ENCODE results near the gene IL12RB2.

IL12RB2 gene

DNA sequence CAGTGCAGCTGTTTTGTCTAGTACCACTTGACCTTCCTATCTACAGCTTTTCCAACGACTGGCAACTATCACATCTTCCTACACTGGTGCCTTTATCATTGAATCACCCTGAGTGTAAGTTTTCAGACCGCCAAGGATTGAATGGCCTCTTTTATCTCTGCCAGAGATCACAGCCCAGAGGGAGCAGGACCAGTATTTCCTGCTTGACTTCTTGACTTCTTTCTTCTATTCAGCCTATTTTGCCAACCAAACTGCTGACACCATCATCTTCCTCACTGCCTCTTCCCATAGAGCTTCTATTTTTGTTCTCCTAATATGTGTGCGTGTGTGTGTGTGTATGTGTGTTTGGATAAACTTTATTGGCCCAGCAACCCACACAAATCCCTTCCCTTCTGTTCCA is 68.7 kb downstream of the IL12RB2 start:
- H3K27ac ChIP-seq = peak overlapping the region; percentile 10; the same call in 1 of the 2 replicates
- no peak for TF ChIP-seq ZFX (IDR thresholded peaks at IDR 0.05; ENCODE audit: borderline replicate concordance)
- TF ChIP-seq, protein P1, sequence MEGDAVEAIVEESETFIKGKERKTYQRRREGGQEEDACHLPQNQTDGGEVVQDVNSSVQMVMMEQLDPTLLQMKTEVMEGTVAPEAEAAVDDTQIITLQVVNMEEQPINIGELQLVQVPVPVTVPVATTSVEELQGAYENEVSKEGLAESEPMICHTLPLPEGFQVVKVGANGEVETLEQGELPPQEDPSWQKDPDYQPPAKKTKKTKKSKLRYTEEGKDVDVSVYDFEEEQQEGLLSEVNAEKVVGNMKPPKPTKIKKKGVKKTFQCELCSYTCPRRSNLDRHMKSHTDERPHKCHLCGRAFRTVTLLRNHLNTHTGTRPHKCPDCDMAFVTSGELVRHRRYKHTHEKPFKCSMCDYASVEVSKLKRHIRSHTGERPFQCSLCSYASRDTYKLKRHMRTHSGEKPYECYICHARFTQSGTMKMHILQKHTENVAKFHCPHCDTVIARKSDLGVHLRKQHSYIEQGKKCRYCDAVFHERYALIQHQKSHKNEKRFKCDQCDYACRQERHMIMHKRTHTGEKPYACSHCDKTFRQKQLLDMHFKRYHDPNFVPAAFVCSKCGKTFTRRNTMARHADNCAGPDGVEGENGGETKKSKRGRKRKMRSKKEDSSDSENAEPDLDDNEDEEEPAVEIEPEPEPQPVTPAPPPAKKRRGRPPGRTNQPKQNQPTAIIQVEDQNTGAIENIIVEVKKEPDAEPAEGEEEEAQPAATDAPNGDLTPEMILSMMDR (IDR thresholded peaks at IDR 0.05) = no peak

DNA sequence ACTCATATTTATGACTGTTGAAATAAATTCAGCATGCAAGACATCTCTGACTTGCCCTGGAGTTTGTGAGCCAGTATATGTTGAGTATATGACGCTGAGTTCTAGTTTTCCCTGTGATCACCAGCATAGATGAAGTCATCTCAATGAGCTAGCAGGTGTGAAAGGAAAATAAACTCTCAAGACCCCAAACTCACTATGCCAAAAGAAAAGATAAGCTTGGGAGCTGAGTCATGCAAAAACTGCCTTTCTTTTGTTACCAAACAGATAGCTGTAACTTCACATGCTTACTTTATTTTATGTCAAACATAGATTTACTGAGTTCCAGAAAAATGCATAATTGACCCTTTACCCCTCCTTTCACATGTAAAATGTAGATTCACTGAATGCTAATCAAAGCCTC is 69.6 kb downstream of the IL12RB2 start:
- no peak overlapping the region for H3K27ac ChIP-seq
- no peak for TF ChIP-seq ZFX (IDR thresholded peaks at IDR 0.05; ENCODE audit: borderline replicate concordance)
- TF ChIP-seq, protein P1 (IDR thresholded peaks at IDR 0.05) = no peak

DNA sequence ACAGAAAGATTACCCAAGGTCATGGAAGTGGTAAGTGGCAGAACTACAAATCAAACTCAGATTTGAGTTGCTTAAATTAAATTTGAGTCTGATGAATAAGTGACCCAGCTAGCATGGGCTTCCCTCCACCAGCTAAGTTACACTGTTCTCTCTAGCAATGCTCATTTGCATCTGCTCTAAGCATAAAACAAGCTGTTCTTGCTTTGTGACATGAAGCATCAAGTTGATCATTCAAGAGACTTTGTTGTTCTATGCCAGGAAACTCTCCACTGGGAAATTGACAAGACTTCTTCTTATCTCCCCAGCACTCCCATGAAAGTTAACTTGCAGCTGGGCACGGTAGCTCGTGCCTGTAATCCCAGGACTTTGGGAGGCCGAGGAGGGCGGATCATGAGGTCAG is 73.5 kb downstream of the IL12RB2 start:
- no peak overlapping the region for H3K27ac ChIP-seq
- TF ChIP-seq ZFX (IDR thresholded peaks at IDR 0.05; ENCODE audit: borderline replicate concordance) = no peak
- TF ChIP-seq, protein P1 (IDR thresholded peaks at IDR 0.05) = no peak

DNA sequence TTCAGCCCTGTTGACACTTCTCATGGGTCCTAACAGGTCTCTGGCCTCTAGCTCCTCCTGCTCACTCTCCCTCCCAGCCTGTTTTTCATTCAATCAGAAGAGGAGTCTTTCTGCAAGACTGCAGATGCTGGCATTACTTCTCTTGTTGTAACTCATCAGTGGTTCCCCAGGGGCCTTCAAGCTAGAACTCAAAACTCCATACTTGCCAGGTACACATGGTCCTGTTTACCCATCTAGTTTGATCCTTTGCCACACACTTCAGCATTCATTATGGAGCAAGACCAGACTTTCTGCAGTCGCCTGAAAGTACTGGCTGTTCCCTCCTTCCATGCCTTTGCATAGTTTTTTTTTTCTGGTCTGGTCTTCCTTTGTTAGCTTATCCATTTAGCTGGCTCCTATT is 74.6 kb downstream of the IL12RB2 start:
- TF ChIP-seq, protein P1 (IDR thresholded peaks at IDR 0.05) = no peak
- TF ChIP-seq ZFX (IDR thresholded peaks at IDR 0.05; ENCODE audit: borderline replicate concordance) = no peak

DNA sequence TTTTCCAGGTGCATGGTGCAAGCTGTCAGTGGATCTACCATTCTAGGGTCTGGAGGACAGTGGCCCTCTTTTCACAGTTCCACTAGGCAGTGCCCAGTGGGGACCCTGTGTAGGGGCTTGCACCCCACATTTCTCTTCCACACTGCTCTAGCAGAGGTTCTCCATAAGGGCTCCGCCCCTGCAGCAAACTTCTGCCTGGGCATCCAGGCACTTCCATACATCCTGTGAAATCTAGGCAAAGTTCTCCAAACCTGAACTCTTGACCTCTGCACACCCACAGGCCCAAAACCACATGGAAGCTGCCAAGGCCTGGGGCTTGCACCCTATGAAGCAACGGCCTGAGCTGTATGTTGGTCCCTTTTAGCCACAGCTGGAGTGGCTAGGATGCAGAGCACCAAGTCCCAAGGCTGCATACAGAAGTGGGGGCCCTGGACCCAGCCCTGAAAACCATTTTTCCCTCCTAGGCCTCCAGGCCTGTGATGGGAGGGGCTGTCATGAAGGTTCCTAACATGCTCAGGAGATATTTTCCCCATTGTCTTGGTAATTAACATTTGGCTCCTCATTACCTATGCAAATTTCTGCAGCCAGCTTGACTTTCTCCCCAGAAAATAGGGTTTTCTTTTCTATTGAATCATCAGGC is 76.4 kb downstream of the IL12RB2 start:
- no peak for TF ChIP-seq ZFX (IDR thresholded peaks at IDR 0.05; ENCODE audit: borderline replicate concordance)
- TF ChIP-seq, protein P1 (IDR thresholded peaks at IDR 0.05) = no peak
- no peak overlapping the region for H3K27ac ChIP-seq

More for the DNA sequence above, 74.6 kb downstream of the IL12RB2 start:
- no peak overlapping the region for H3K27ac ChIP-seq

DNA sequence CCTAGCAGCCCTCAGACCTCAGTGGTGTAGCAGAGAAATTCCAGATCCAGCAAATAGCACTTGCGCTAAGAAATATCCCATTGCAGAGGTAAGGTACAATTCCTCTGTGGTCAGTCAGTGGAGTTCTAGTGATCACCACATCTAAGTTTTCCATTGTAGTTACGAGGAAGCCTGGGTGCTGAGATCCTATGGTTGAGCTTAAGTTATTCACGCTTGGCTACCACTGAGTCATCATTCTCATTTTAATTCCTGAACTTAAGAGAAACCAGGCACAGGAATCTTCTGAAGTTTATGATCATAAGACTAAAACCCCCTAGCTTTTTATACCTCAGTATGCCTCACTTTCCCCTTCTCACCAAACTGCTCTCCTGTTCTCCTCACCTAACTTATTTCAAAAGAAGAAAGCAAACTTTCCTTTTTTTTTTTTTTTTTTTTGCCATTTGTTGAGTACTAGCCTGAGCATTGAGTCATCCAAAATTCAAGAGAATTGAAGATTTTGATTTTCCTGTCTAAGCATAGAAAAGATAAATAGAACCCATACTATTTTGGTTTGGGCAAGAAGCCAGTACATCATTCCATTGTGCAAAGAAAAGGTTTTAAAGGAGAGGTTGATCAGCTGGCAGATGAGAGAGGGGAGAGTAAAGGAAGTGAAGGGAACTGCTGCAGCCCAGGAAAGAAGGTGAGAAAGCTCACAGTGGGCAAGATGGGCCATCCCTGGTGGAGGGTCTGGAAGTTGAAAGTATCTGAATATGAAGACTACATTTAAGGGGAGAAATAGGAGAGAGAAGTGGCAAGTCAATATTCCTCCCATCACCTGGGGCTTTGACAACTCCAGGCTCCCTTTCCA is 82.6 kb downstream of the IL12RB2 start:
- TF ChIP-seq ZFX (IDR thresholded peaks at IDR 0.05; ENCODE audit: borderline replicate concordance) = no peak
- TF ChIP-seq, protein P1 (IDR thresholded peaks at IDR 0.05) = no peak
- no peak overlapping the region for H3K27ac ChIP-seq

DNA sequence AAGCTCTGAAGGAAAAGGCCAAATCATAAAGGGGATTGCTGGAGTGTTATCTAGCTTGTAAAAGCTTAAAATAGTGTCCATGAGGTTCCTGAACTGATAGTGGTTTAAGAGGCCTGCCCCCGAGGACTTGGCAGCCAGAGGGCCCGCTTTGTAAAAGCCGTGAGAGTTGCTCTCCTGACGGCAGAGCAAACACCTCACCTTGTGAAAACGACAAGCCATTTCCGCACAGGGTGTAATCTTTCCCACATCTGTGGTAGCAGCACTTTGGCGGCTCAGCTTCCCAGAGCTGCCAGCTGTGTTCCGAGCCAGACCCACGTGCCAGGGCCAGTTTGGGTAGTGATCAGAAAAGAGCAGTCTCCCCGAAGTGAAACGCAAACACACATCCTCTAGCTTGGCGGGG is 85.6 kb downstream of the IL12RB2 start:
- no peak for TF ChIP-seq ZFX (IDR thresholded peaks at IDR 0.05; ENCODE audit: borderline replicate concordance)

More for the DNA sequence above, 85.6 kb downstream of the IL12RB2 start:
- no peak overlapping the region for H3K27ac ChIP-seq
